Spleen (tissue), 7 donors: ENCODE results near the gene LRP10.

Source experiments
- POLR2AphosphoS5 ChIP-seq, 3 donors: sonication (generic); formaldehyde crosslinking; IDR thresholded peaks; one replicate each; pipeline ENCODE4 v1.5.1; 2017; ENCODE audit warnings: antibody characterized with exemption in 3 of 3
- TF ChIP-seq, protein P1 (sequence below), 11 experiments: fragments of 200-600 bp in 7 of 11; fragments of 450-650 bp in 4 of 11; sonication (generic) in 4 of 11; IDR thresholded peaks in 8 of 11; conservative IDR thresholded peaks in 3 of 11; 1 replicate in 7 of 11; 2 replicates in 4 of 11; pipeline versions ENCODE4 v1.4.0 to v1.8.0; 2016 to 2021; ENCODE audit warnings: antibody characterized with exemption in 11 of 11, inconsistent platforms in 4 of 11, mild to moderate bottlenecking in 1 of 11
- donor health status: DM: no; HTN: no; CAD: no; lungs with moderate emphysema.
- donor health status: DM: no; HTN: no; CAD: no.
- donor health status: DM: no; HTN: no; CAD: no.

DNA sequence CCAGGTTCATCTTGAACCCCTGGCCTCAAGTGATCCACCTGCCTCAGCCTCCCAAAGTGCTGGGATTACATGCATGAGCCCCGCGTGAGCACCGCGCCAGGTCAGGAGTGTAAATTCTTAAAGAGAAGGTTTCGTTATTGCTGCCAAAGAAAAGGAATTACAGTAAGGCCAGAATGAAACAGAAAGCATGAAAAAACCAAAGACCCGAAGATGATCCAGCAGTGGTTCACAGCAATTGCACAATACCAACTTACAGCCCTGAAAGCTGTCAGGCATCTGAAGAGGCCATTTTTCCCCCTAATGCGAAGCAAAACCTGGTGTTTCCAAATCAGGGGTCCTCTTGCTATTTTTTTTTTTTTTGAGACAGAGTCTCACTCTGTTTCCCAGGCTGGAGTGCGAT, 37.1 kb downstream of the LRP10 start:
- TF ChIP-seq POLR2AphosphoS5 (IDR thresholded peaks at IDR 0.05), result no peak
- TF ChIP-seq, protein P1, sequence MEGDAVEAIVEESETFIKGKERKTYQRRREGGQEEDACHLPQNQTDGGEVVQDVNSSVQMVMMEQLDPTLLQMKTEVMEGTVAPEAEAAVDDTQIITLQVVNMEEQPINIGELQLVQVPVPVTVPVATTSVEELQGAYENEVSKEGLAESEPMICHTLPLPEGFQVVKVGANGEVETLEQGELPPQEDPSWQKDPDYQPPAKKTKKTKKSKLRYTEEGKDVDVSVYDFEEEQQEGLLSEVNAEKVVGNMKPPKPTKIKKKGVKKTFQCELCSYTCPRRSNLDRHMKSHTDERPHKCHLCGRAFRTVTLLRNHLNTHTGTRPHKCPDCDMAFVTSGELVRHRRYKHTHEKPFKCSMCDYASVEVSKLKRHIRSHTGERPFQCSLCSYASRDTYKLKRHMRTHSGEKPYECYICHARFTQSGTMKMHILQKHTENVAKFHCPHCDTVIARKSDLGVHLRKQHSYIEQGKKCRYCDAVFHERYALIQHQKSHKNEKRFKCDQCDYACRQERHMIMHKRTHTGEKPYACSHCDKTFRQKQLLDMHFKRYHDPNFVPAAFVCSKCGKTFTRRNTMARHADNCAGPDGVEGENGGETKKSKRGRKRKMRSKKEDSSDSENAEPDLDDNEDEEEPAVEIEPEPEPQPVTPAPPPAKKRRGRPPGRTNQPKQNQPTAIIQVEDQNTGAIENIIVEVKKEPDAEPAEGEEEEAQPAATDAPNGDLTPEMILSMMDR (IDR thresholded peaks at IDR 0.05 in 8 of 11, conservative IDR thresholded peaks at IDR 0.05 in 3 of 11), result no peak
